Mesodermal cell (in vitro differentiated cells): ENCODE results near the gene FILIP1.

Experiments used
- H3K27ac ChIP-seq: 2 replicates; pipeline ENCODE4 v1.7.0; 2013; ENCODE audit warnings: mild to moderate bottlenecking, low read depth, low read length, moderate library complexity; ENCODE audit not compliant: severe bottlenecking
- H3K36me3 ChIP-seq: 2 replicates; pipeline ENCODE4 v1.7.1; 2013; ENCODE audit warnings: mild to moderate bottlenecking, low read length, moderate library complexity; ENCODE audit not compliant: control insufficient read depth, insufficient read depth
- H3K4me1 ChIP-seq: one replicate; pipeline ENCODE4 v1.7.1; 2013; ENCODE audit warnings: mild to moderate bottlenecking, low read length; ENCODE audit not compliant: insufficient read depth, control insufficient read depth, poor library complexity, severe bottlenecking
- H3K4me3 ChIP-seq: 2 replicates; pipeline ENCODE4 v1.7.0; 2013; ENCODE audit warnings: low read length, control low read depth, mild to moderate bottlenecking; ENCODE audit not compliant: insufficient read depth, poor library complexity, severe bottlenecking; ENCODE audit errors: extremely low read depth
- H3K9me3 ChIP-seq: 2 replicates; pipeline ENCODE4 v1.7.1; 2013; ENCODE audit warnings: mild to moderate bottlenecking, low read length, moderate library complexity; ENCODE audit not compliant: control insufficient read depth
- WGBS, 2 experiments: methylation state at CpG; one replicate each; pipeline ENCODE4 v1.1.5; 2013; ENCODE audit warnings: missing lambda C conversion rate in 2 of 2; ENCODE audit not compliant: insufficient coverage in 2 of 2; 5-methylcytosine and 5-hydroxymethylcytosine counted together

Gene FILIP1

DNA sequence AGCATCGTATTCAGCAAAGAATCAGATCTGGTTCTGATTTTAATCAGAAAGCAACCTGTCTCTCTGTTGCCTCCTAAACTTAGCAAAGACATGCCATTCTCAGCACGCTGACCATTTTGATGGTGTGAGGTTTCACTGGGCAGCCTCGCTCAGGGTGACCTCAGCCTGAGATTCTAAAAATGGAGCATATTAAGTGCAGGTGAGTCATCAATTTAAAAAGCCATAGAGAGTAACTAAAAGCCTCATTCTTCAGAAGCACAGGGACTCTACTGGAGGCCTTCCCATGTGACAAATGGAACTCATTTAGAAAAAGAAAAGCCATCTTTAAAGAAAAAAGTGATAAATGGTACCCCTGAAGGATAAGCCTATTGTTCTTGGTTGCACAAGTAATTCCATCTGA is 91.3 kb downstream of the FILIP1 start:
- no peaks in the 10 kb centered on the region for H3K36me3 ChIP-seq
- H3K9me3 ChIP-seq = no peaks in the 10 kb centered on the region
- no peak overlapping the region for H3K27ac ChIP-seq
- no peak overlapping the region for H3K4me3 ChIP-seq
- H3K4me1 ChIP-seq = peaks cover 15% of the 10 kb centered on the region
- WGBS, 2 experiments = 100% methylated on average over 2 of the region's 3 CpGs; no CpG with 5 or more reads in 1 of the 2 experiments

DNA sequence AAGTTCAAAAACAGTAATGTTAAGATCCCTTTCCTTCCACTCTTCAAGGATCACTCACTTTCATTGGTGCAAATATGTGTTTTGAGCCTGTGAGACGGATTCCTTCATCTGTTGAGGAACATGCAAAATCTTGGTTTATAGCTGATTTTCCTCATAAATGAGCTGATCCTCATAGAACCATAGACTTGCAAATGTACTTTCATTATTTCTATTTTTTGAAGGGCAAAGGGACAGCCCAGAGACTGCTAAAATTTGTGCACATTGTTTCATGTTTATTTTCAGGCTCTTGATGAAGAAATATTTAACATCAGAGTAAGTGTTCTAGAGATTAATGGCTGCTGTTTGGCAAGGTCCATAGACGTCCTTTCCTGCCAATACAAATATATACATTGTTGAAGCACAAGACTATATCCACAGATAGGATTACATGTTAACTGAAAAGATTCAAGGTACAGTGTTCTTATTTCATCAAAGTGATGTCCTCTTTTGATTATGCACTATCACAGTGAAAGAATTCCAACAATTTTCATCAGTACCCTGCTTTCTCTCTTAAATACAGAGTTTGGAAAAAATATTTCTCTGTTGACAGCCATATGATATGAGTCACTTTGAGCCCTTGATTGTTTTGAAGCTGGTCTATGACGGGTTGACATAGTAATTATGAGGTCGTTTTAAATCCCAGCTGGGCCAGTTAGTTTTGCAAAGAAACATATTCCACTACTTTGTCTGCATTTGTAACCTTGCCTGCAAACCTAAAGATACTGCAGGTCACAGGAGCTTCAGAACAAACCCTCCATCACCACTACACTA is 95.7 kb downstream of the FILIP1 start:
- H3K27ac ChIP-seq = no peak overlapping the region
- no peaks in the 10 kb centered on the region for H3K36me3 ChIP-seq
- no peak overlapping the region for H3K4me3 ChIP-seq
- 100% methylated on average over 3 of the region's 4 CpGs; no CpG with 5 or more reads in 1 of the 2 experiments for WGBS, 2 experiments
- H3K4me1 ChIP-seq = peaks cover 6% of the 10 kb centered on the region
- no peaks in the 10 kb centered on the region for H3K9me3 ChIP-seq

DNA sequence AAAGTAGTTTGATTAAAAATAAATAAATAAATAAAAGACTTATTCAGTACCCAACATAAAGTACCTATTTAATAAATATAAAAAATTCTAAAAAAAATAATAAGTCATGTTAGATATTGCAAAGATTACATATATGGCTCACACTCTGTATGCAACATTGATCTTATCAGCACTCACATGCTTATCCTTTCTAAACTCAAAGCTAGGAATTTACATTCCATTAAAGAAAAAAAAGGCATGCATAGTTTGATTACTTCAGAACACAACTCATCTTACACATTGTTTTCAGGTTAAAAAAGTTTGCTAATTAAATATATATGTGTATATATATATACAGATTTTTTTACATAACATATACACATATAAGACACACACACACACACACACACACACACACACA is 96.4 kb downstream of the FILIP1 start:
- H3K4me1 ChIP-seq = peaks cover 6% of the 10 kb centered on the region
- no peaks in the 10 kb centered on the region for H3K36me3 ChIP-seq
- no peak overlapping the region for H3K4me3 ChIP-seq
- H3K27ac ChIP-seq = no peak overlapping the region
- H3K9me3 ChIP-seq = peaks cover 4% of the 10 kb centered on the region

DNA sequence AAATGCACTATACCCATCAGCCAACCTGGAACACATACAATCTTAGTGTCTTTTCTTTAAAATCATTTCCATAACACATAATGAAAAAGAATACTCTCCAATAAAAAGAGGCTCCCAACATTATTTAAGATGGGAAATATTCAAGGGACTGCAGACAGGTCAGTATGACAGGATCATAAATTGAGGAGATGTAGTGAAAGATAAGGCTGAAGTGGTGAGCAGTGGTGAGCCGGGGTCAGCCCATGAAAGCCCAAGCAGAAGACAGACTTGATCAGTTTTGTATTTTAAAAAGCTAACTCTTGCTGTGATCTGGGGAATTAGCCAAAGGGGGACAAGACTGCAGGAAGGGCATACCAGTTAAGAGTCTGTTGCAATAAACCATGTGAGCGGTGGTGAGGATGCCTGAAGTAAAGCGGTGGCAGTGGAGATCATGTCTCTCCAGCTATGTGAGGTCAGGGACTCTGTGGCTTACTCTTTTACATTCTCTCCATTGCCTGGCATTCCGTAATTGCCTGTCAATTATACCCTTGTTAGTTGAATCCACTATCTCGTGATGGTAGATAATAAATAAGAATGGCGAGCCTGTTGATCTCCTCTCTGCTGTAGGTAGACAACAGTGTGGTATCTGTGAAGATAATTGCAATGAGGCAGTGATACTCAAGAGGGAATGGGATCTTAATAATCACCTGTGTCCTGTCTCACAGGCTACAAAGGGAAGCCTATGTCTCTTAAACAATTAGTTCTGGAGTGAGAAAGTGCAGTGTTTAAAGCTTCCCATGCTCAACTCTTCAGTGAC is 97.4 kb downstream of the FILIP1 start:
- 88 to 91% methylated on average over 4 to 6 of the region's 6 CpGs for WGBS, 2 experiments
- no peak overlapping the region for H3K4me3 ChIP-seq

DNA sequence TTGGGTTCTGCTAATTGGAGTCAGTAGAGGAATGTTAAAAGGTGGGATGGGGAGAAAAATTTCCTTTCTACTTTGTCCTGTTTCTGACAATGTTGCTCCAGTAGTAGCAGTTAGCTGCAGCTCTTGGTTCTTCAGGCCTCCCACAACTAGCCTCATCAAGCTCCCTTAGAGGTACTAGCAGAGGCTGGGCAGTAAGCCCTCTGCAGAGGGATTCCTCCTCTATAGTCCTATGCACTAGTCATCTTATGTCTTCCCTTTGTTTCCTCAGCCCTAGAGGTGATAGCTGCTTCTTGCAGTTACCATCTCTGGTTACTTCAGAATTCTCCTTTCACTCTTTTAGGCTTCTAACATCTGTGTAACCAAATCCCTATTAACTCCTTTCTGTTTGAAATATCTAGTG is 99.8 kb downstream of the FILIP1 start:
- Histone ChIP-seq H3K4me1 (peaks cover 6% of the 10 kb centered on the region), H3K4me3 (no peak overlapping the region), H3K36me3 (no peaks in the 10 kb centered on the region), H3K27ac (no peak overlapping the region), H3K9me3 (peaks cover 4% of the 10 kb centered on the region)

More for the DNA sequence above, 97.4 kb downstream of the FILIP1 start:
- peaks cover 6% of the 10 kb centered on the region for H3K4me1 ChIP-seq
- H3K36me3 ChIP-seq = no peaks in the 10 kb centered on the region
- H3K9me3 ChIP-seq = peaks cover 4% of the 10 kb centered on the region
- H3K27ac ChIP-seq = no peak overlapping the region

DNA sequence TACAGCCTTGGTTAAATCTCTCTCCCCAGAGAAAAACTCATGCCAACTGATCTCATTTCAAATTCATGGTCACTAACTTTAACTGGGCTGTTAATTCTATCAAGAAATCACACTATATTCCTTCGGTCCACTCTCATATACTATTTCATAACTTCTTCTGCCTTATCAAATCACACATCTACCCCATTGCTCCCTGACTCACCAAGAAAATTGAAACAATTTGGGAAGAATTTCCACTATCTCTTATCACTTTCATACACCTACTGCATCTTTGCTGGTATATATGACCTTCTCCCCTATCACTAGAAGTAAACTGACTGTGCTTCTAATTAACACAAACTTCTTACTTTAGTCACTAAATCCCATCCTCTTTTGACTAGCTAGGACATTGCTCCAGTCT is 102.3 kb downstream of the FILIP1 start:
- WGBS, 2 experiments = 78 to 100% methylated on average over 1 of the region's 1 CpG
- H3K9me3 ChIP-seq = peaks cover 4% of the 10 kb centered on the region
- H3K4me3 ChIP-seq = no peak overlapping the region
- no peak overlapping the region for H3K27ac ChIP-seq
- no peaks in the 10 kb centered on the region for H3K36me3 ChIP-seq
- H3K4me1 ChIP-seq = no peaks in the 10 kb centered on the region

DNA sequence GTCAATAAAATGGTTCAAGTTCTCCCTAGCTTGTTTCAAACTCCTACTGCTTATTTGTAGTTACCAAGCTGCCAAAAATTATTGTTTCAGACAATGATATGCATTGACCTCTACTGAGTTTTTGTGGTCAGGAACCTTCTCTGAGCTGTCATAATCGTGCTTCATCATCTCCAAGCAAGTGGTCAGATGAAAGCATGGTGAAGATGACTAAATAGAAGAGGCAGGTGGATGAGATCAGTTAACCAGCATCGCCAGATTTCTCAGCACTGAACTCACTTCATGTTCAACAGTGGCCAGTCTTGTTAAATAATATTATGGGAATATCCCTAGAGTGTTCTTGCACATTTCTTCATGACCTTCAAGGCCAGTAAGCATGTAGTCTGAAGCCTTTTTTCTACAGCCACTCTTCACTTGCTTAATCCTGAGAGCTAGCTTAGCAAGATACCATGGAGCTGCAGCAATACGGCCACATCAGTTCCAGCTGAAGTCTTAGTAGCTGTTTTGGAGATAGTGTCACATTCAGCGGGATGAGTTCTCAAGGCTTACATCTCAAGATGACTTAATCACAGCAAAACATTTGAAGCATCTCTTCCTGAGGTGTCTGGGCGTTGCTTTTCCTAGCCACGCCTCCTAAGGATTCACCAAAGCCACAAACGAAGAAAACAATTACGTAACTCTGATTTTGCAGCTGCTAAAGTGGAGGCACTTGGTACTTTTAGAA is 107.4 kb downstream of the FILIP1 start:
- Histone ChIP-seq H3K4me3 (no peak overlapping the region), H3K36me3 (no peaks in the 10 kb centered on the region), H3K27ac (no peak overlapping the region), H3K9me3 (no peaks in the 10 kb centered on the region), H3K4me1 (peaks cover 7% of the 10 kb centered on the region)
- 94 to 97% methylated on average over 7 of the region's 8 CpGs for WGBS, 2 experiments

DNA sequence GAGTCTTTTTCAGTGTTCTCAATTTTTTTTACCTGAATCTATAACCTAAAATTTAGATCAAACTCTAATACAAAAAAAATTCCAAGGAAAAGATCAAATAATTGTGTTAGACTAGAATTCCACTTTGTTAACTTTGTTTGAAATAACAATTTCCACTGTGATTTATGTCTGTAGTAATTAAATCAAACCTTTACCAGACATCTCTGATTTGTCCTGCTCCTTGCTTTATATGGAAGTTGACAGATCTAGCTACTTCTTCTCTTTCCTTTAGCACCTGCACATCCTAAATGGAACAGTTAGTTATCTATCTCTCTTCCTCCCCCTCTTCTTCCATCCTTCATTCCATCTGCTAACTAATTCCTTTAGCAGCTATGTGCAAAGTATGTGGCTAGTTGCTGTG is 109.5 kb downstream of the FILIP1 start:
- peaks cover 13% of the 10 kb centered on the region for H3K4me1 ChIP-seq
- H3K4me3 ChIP-seq = no peak overlapping the region
- no peak overlapping the region for H3K27ac ChIP-seq
- H3K36me3 ChIP-seq = no peaks in the 10 kb centered on the region
- H3K9me3 ChIP-seq = no peaks in the 10 kb centered on the region

DNA sequence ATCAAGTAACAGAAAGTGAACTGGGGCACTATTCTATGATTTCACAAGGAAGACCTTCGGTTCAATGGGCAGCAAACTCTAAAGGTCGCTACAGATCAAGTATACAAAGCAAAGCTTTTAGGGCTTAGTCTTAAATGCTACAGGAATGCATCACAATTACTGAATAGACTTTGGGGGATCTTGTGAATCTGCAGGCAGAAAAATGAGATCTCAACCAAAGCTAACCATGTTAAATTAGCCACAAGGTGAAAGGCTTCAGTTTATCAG is 111.0 kb downstream of the FILIP1 start:
- no peak overlapping the region for H3K27ac ChIP-seq
- no peaks in the 10 kb centered on the region for H3K36me3 ChIP-seq
- H3K4me1 ChIP-seq = peaks cover 13% of the 10 kb centered on the region
- H3K4me3 ChIP-seq = no peak overlapping the region
- 63% methylated on average over 2 of the region's 2 CpGs; no CpG with 5 or more reads in 1 of the 2 experiments for WGBS, 2 experiments
- no peaks in the 10 kb centered on the region for H3K9me3 ChIP-seq

DNA sequence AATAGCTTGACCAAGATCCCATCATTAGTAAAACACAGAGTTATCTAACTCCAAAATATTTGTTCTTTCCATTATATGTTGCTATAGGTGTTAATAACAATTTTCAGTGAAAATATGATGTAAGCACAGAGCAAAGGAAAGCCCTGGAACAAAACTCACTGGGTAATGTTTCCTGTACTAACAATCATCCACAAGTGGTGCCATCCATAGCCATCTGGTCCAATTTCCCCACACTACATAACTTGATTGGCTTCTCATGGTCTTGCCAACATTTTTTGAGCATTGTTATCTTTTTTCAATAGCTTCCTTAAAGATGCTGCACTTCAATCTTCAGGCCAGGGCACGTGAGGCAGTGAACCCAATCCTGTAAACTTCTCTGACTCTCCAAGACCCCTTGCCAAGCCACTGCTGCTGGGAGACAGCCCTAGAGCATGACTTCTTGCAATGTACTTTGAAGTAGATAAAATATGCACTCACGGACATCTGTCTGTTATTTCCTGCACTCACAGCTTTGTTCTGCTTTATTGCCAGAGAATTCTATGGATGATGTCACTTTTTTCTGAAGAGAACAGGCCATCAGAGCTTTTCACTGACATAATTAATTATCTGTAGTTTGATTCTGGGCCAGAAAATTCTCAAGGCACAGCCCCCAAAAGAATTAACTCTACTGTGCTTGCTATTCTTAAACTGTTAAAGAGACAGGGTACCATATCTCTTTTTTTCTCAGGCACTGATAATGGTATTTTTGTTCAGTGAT is 111.5 kb downstream of the FILIP1 start:
- H3K4me3 ChIP-seq = no peak overlapping the region
- peaks cover 18% of the 10 kb centered on the region for H3K4me1 ChIP-seq
- H3K27ac ChIP-seq = peak overlapping the region; percentile 23
- WGBS, 2 experiments = 50 to 80% methylated on average over 1 to 2 of the region's 2 CpGs
- no peaks in the 10 kb centered on the region for H3K36me3 ChIP-seq
- H3K9me3 ChIP-seq = no peaks in the 10 kb centered on the region
